Osteoblast (primary cell): ENCODE measurements around the gene EXOC6. TPM values are rescaled to one million over a fixed set of nuclear protein-coding genes. Genes with fewer than 3 reads are reported as not detected.

Source experiments
- DNase-seq: peaks from one replicate; pipeline ENCODE4 v3.0.0; 2011; ENCODE audit warnings: low spot score, mixed read lengths; ENCODE audit not compliant: insufficient read length; ENCODE audit errors: missing footprints
- H2AFZ ChIP-seq: 2 replicates; pipeline ENCODE4 v1.6.0; 2011; ENCODE audit warnings: mild to moderate bottlenecking, low read length
- H3K27ac ChIP-seq: 2 replicates; pipeline ENCODE4 v1.5.1; 2011; ENCODE audit warnings: mild to moderate bottlenecking, low read depth, low read length, moderate library complexity
- H3K27me3 ChIP-seq: 2 replicates; pipeline ENCODE4 v1.6.0; 2012; ENCODE audit warnings: mild to moderate bottlenecking, control low read depth, inconsistent platforms, low read length, moderate library complexity; ENCODE audit not compliant: insufficient read depth
- H3K36me3 ChIP-seq: 2 replicates; pipeline ENCODE4 v1.5.1; 2011; ENCODE audit warnings: mild to moderate bottlenecking, low read length, control low read depth, moderate library complexity; ENCODE audit not compliant: insufficient read depth
- H3K4me1 ChIP-seq: 2 replicates; pipeline ENCODE4 v1.5.1; 2011; ENCODE audit warnings: mild to moderate bottlenecking, low read length, control low read depth, moderate library complexity; ENCODE audit not compliant: insufficient read depth
- H3K4me2 ChIP-seq: 2 replicates; pipeline ENCODE4 v1.6.0; 2011; ENCODE audit warnings: mild to moderate bottlenecking, low read length; ENCODE audit not compliant: insufficient read depth
- H3K4me3 ChIP-seq: fragments of 200-600 bp; sonication (generic); 3 replicates; pipeline ENCODE4 v1.5.1; 2012; ENCODE audit warnings: mild to moderate bottlenecking, low read length, inconsistent platforms; ENCODE audit not compliant: insufficient read depth
- H3K79me2 ChIP-seq: 2 replicates; pipeline ENCODE4 v1.6.0; 2012; ENCODE audit warnings: mild to moderate bottlenecking, low read length, control low read depth, inconsistent platforms; ENCODE audit not compliant: insufficient read depth
- H3K9me3 ChIP-seq: 2 replicates; pipeline ENCODE4 v1.5.1; 2011; ENCODE audit warnings: low read depth, low read length, control low read depth
- H4K20me1 ChIP-seq: 2 replicates; pipeline ENCODE4 v1.6.0; 2012; ENCODE audit warnings: mild to moderate bottlenecking, low read length, control low read depth; ENCODE audit not compliant: insufficient read depth
- CTCF ChIP-seq: IDR thresholded peaks from 2 replicates; pipeline ENCODE4 v1.5.1; 2011; ENCODE audit warnings: mild to moderate bottlenecking, low read depth, low read length, moderate library complexity; ENCODE audit errors: extremely low read depth
- total RNA-seq: library from RNA; depleted of rRNA; stranded (reverse); fragments of >200 nt; gene quantifications from 2 replicates; pipeline ENCODE4 v1.2.3, GENCODE V29; 2012

EXOC6 gene
- total RNA-seq, 1 donor: 8.7 TPM

GRCh38 chr10:92813979-92814378 lies 34.3 kb upstream of the EXOC6 start:
- no peaks in the 10 kb centered on the region for H3K79me2 ChIP-seq
- DNase-seq: no peak
- H3K36me3 ChIP-seq: no peaks in the 10 kb centered on the region
- peaks cover 39% of the 10 kb centered on the region for H3K27me3 ChIP-seq
- H3K27ac ChIP-seq: no peak overlapping the region
- H3K4me2 ChIP-seq: no peak overlapping the region
- H3K4me1 ChIP-seq: no peaks in the 10 kb centered on the region
- no peak for TF ChIP-seq CTCF
- no peak overlapping the region for H2AFZ ChIP-seq
- H4K20me1 ChIP-seq: no peaks in the 10 kb centered on the region
- H3K9me3 ChIP-seq: no peaks in the 10 kb centered on the region
- no peak overlapping the region for H3K4me3 ChIP-seq

- no peaks in the 10 kb centered on the region for H3K79me2 ChIP-seq
- H3K4me3 ChIP-seq: no peak overlapping the region
- no peak overlapping the region for H2AFZ ChIP-seq
- no peak overlapping the region for H3K27ac ChIP-seq
- H4K20me1 ChIP-seq: no peaks in the 10 kb centered on the region
- no peak for TF ChIP-seq CTCF
- H3K4me2 ChIP-seq: no peak overlapping the region
- peaks cover 36% of the 10 kb centered on the region for H3K27me3 ChIP-seq
- DNase-seq: no peak
- no peaks in the 10 kb centered on the region for H3K36me3 ChIP-seq
- H3K4me1 ChIP-seq: no peaks in the 10 kb centered on the region
- H3K9me3 ChIP-seq: no peaks in the 10 kb centered on the region
Measured at GRCh38 chr10:92814790-92815189, 33.5 kb upstream of the EXOC6 start.

- H2AFZ ChIP-seq: no peak overlapping the region
- H3K4me2 ChIP-seq: no peak overlapping the region
- no peaks in the 10 kb centered on the region for H3K36me3 ChIP-seq
- H3K4me1 ChIP-seq: no peaks in the 10 kb centered on the region
- no peaks in the 10 kb centered on the region for H4K20me1 ChIP-seq
- H3K9me3 ChIP-seq: no peaks in the 10 kb centered on the region
- no peak for TF ChIP-seq CTCF
- no peak overlapping the region for H3K4me3 ChIP-seq
- no peaks in the 10 kb centered on the region for H3K79me2 ChIP-seq
- H3K27me3 ChIP-seq: peaks cover 26% of the 10 kb centered on the region
- peak; percentile 71 for DNase-seq
- no peak overlapping the region for H3K27ac ChIP-seq
Measured at GRCh38 chr10:92816091-92816531, 32.2 kb upstream of the EXOC6 start.

GRCh38 chr10:92822060-92822634 lies 26.2 kb upstream of the EXOC6 start:
- Histone ChIP-seq H3K4me3 (peak overlapping the region; percentile 22), H3K27me3 (no peaks in the 10 kb centered on the region), H3K36me3 (no peaks in the 10 kb centered on the region), H3K4me1 (peaks cover 9% of the 10 kb centered on the region), H3K4me2 (peak overlapping the region; percentile 69), H3K27ac (peak overlapping the region; percentile 87), H3K9me3 (no peaks in the 10 kb centered on the region), H3K79me2 (no peaks in the 10 kb centered on the region), H4K20me1 (no peaks in the 10 kb centered on the region), H2AFZ (peak overlapping the region; percentile 58)
- peak; percentile 69 for DNase-seq
- no peak for TF ChIP-seq CTCF
